Bronchial epithelial cell (primary cell): ENCODE measurements around the gene MOSPD3. TPM values are rescaled to one million over a fixed set of nuclear protein-coding genes. Genes with fewer than 3 reads are reported as not detected.

ENCODE experiments used
- DNase-seq: peaks from one replicate; pipeline ENCODE4 v3.0.0-alpha.2; 2010; ENCODE audit warnings: low read depth
- FAIRE-seq: peaks from 2 replicates; lab custom pipeline; 2011; peaks lifted over from hg19 to GRCh38; lab: Jason Lieb, UNC
- H3K27me3 ChIP-seq: 2 replicates; pipeline ENCODE4 v1.5.1; 2011; ENCODE audit warnings: low read length; ENCODE audit not compliant: control insufficient read depth, insufficient read depth
- H3K36me3 ChIP-seq: 2 replicates; pipeline ENCODE4 v1.5.1; 2011; ENCODE audit warnings: low read length; ENCODE audit not compliant: control insufficient read depth, insufficient read depth
- H3K4me3 ChIP-seq: 2 replicates; pipeline ENCODE4 v1.5.1; 2011; ENCODE audit warnings: mild to moderate bottlenecking, low read depth, low read length, control low read depth
- total RNA-seq: library from RNA; depleted of rRNA; stranded (reverse); fragments of >200 nt; gene quantifications from 2 replicates; pipeline ENCODE4 v1.2.1, GENCODE V29; 2014
- TF ChIP-seq, protein P1 (sequence below): IDR thresholded peaks from 2 replicates; pipeline ENCODE4 v1.5.1; 2011; ENCODE audit warnings: mild to moderate bottlenecking, moderate library complexity, low read length, control low read depth, inconsistent platforms; ENCODE audit not compliant: insufficient read depth, severe bottlenecking

MOSPD3 gene
- total RNA-seq, 1 donor from 2014 or later, result 1.8 TPM

GRCh38 chr7:100589341-100589947, 22.9 kb upstream of the MOSPD3 start:
- H3K4me3 ChIP-seq, result no peak overlapping the region
- H3K36me3 ChIP-seq, result no peaks in the 10 kb centered on the region
- FAIRE-seq, result no peak
- peaks cover 2% of the 10 kb centered on the region for H3K27me3 ChIP-seq
- TF ChIP-seq, protein P1, sequence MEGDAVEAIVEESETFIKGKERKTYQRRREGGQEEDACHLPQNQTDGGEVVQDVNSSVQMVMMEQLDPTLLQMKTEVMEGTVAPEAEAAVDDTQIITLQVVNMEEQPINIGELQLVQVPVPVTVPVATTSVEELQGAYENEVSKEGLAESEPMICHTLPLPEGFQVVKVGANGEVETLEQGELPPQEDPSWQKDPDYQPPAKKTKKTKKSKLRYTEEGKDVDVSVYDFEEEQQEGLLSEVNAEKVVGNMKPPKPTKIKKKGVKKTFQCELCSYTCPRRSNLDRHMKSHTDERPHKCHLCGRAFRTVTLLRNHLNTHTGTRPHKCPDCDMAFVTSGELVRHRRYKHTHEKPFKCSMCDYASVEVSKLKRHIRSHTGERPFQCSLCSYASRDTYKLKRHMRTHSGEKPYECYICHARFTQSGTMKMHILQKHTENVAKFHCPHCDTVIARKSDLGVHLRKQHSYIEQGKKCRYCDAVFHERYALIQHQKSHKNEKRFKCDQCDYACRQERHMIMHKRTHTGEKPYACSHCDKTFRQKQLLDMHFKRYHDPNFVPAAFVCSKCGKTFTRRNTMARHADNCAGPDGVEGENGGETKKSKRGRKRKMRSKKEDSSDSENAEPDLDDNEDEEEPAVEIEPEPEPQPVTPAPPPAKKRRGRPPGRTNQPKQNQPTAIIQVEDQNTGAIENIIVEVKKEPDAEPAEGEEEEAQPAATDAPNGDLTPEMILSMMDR, result no peak
- no peak for DNase-seq

GRCh38 chr7:100590077-100590737, 22.1 kb upstream of the MOSPD3 start:
- H3K36me3 ChIP-seq, result no peaks in the 10 kb centered on the region
- FAIRE-seq (no peak), DNase-seq (no peak)
- TF ChIP-seq, protein P1, result no peak
- no peak overlapping the region for H3K4me3 ChIP-seq
- H3K27me3 ChIP-seq, result peaks cover 2% of the 10 kb centered on the region

DNA sequence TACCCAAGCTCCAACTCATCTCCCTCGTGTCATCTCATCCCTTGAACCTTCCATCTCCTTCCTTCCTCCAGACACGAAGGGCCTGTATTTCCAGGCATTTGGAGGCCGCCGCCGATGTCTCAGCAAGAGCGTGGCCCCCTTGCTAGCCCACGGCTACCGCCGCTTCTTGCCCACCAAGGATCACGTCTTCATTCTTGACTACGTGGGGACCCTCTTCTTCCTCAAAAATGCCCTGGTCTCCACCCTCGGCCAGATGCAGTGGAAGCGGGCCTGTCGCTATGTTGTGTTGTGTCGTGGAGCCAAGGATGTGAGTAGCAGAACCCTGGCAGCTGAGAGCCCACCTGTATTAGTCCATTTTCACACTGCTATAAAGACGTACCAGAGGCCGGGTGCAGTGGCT, 20.7 kb upstream of the MOSPD3 start:
- TF ChIP-seq, protein P1, result no peak
- Histone ChIP-seq H3K36me3 (no peaks in the 10 kb centered on the region), H3K4me3 (no peak overlapping the region), H3K27me3 (peaks cover 2% of the 10 kb centered on the region)
- FAIRE-seq (no peak), DNase-seq (no peak)

- DNase-seq (no peak), FAIRE-seq (no peak)
- Histone ChIP-seq H3K27me3 (peaks cover under 1% of the 10 kb centered on the region), H3K4me3 (no peak overlapping the region), H3K36me3 (no peaks in the 10 kb centered on the region)
- TF ChIP-seq, protein P1, result no peak
Observed at GRCh38 chr7:100595188-100595587, 17.2 kb upstream of the MOSPD3 start.

DNA sequence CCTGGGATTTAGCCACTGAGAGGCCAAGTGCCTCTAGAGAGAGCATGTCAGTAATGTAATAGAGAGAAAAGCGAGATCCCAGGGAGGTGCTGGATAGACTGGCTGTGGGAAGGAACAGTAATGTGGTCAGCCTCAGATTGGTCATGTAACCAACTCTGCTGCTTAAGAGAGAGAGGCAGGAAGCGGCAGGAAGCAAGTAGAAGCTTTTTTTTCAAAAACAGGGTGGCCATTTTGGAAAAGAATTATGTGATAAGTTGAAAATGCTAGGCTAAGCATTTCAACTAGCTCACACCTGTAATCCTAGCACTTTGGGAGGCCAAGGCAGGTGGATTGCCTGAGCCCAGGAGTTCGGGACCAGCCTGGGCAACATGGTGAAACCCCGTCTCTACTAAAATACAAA, 13.9 kb upstream of the MOSPD3 start:
- no peak for FAIRE-seq
- TF ChIP-seq, protein P1, result no peak
- no peak overlapping the region for H3K4me3 ChIP-seq
- H3K36me3 ChIP-seq, result no peaks in the 10 kb centered on the region
- DNase-seq, result no peak
- no peaks in the 10 kb centered on the region for H3K27me3 ChIP-seq
